Parathyroid adenoma (tissue), 2 donors: Measurements from ENCODE around the gene SKIC3.

Experiments used
- H2AFZ ChIP-seq: fragments of 300-600 bp; sonication (generic); one replicate; pipeline ENCODE4 v1.7.0; 2017; ENCODE audit warnings: antibody characterized with exemption, mild to moderate bottlenecking
- H3K27ac ChIP-seq: fragments of 300-600 bp; sonication (generic); one replicate; pipeline ENCODE4 v1.7.0; 2017
- H3K27me3 ChIP-seq: fragments of 300-600 bp; sonication (generic); one replicate; pipeline ENCODE4 v1.7.0; 2017; ENCODE audit warnings: low read length; ENCODE audit not compliant: control insufficient read depth, insufficient read depth
- H3K36me3 ChIP-seq: fragments of 300-600 bp; sonication (generic); one replicate; pipeline ENCODE4 v1.7.0; 2017; ENCODE audit warnings: low read length; ENCODE audit not compliant: control insufficient read depth, insufficient read depth
- H3K4me1 ChIP-seq: fragments of 300-600 bp; sonication (generic); one replicate; pipeline ENCODE4 v1.7.0; 2017; ENCODE audit warnings: control low read depth
- H3K4me2 ChIP-seq: fragments of 300-600 bp; sonication (generic); one replicate; pipeline ENCODE4 v1.7.0; 2017; ENCODE audit warnings: low read length
- H3K4me3 ChIP-seq: fragments of 300-600 bp; sonication (generic); one replicate; pipeline ENCODE4 v1.7.0; 2017; ENCODE audit warnings: low read depth, low read length
- H3K79me2 ChIP-seq: fragments of 300-600 bp; sonication (generic); one replicate; pipeline ENCODE4 v1.7.0; 2017; ENCODE audit warnings: control low read depth
- H3K9ac ChIP-seq: fragments of 300-600 bp; sonication (generic); one replicate; pipeline ENCODE4 v1.7.0; 2017; ENCODE audit warnings: mild to moderate bottlenecking
- H3K9me3 ChIP-seq: fragments of 300-600 bp; sonication (generic); one replicate; pipeline ENCODE4 v1.7.0; 2017; ENCODE audit warnings: low read length; ENCODE audit not compliant: control insufficient read depth
- CTCF ChIP-seq: fragments of 300-600 bp; sonication (generic); IDR thresholded peaks from one replicate; pipeline ENCODE4 v1.7.0; 2017; ENCODE audit warnings: antibody characterized with exemption, mild to moderate bottlenecking
- donor health status: primary hyperparathyroidism.

Gene SKIC3

GRCh38 chr5:95565280-95565920 lies 10.6 kb upstream of the SKIC3 start:
- Histone ChIP-seq H3K4me1 (peaks cover 4% of the 10 kb centered on the region), H3K9me3 (no peaks in the 10 kb centered on the region), H3K79me2 (no peaks in the 10 kb centered on the region), H3K36me3 (no peaks in the 10 kb centered on the region), H3K4me3 (no peak overlapping the region), H3K27me3 (no peaks in the 10 kb centered on the region), H3K4me2 (no peak overlapping the region), H2AFZ (no peak overlapping the region), H3K27ac (no peak overlapping the region), H3K9ac (no peak overlapping the region)
- TF ChIP-seq CTCF: no peak

- H3K4me3 ChIP-seq: no peak overlapping the region
- peaks cover 4% of the 10 kb centered on the region for H3K4me1 ChIP-seq
- TF ChIP-seq CTCF: no peak
- H3K27me3 ChIP-seq: no peaks in the 10 kb centered on the region
- H2AFZ ChIP-seq: no peak overlapping the region
- no peak overlapping the region for H3K27ac ChIP-seq
- H3K9me3 ChIP-seq: no peaks in the 10 kb centered on the region
- no peak overlapping the region for H3K9ac ChIP-seq
- H3K79me2 ChIP-seq: no peaks in the 10 kb centered on the region
- no peaks in the 10 kb centered on the region for H3K36me3 ChIP-seq
- no peak overlapping the region for H3K4me2 ChIP-seq
Measured at GRCh38 chr5:95564450-95564849, 9.7 kb upstream of the SKIC3 start.

- H3K27me3 ChIP-seq: no peaks in the 10 kb centered on the region
- no peak overlapping the region for H3K27ac ChIP-seq
- no peak overlapping the region for H3K4me3 ChIP-seq
- no peaks in the 10 kb centered on the region for H3K79me2 ChIP-seq
- no peak overlapping the region for H3K4me2 ChIP-seq
- H3K9me3 ChIP-seq: no peaks in the 10 kb centered on the region
- no peak overlapping the region for H3K9ac ChIP-seq
- no peak overlapping the region for H2AFZ ChIP-seq
- H3K4me1 ChIP-seq: peaks cover 4% of the 10 kb centered on the region
- no peaks in the 10 kb centered on the region for H3K36me3 ChIP-seq
- TF ChIP-seq CTCF: no peak
Measured at GRCh38 chr5:95563367-95563766, 8.6 kb upstream of the SKIC3 start.

- H3K4me3 ChIP-seq: no peak overlapping the region
- no peak overlapping the region for H2AFZ ChIP-seq
- H3K79me2 ChIP-seq: no peaks in the 10 kb centered on the region
- H3K27ac ChIP-seq: no peak overlapping the region
- no peaks in the 10 kb centered on the region for H3K36me3 ChIP-seq
- H3K4me2 ChIP-seq: no peak overlapping the region
- H3K27me3 ChIP-seq: no peaks in the 10 kb centered on the region
- H3K9me3 ChIP-seq: no peaks in the 10 kb centered on the region
- no peak for TF ChIP-seq CTCF
- H3K9ac ChIP-seq: no peak overlapping the region
- H3K4me1 ChIP-seq: peaks cover 4% of the 10 kb centered on the region
Measured at GRCh38 chr5:95562282-95562681, 7.5 kb upstream of the SKIC3 start.

GRCh38 chr5:95557841-95558240 lies 3.1 kb upstream of the SKIC3 start:
- Histone ChIP-seq H3K4me1 (peaks cover 4% of the 10 kb centered on the region), H3K9me3 (no peaks in the 10 kb centered on the region), H3K27me3 (no peaks in the 10 kb centered on the region), H3K4me3 (no peak overlapping the region), H3K9ac (no peak overlapping the region), H3K79me2 (no peaks in the 10 kb centered on the region), H3K36me3 (no peaks in the 10 kb centered on the region), H2AFZ (no peak overlapping the region), H3K27ac (no peak overlapping the region), H3K4me2 (no peak overlapping the region)
- no peak for TF ChIP-seq CTCF
